GM12878 (cell line): ENCODE measurements around the gene PDXP.

ENCODE experiments used
- BCL3 ChIP-seq: IDR thresholded peaks from 2 replicates; pipeline ENCODE4 v1.6.1; 2011; ENCODE audit warnings: borderline replicate concordance, low read depth, mild to moderate bottlenecking, moderate library complexity, low read length; ENCODE audit not compliant: insufficient read depth, poor library complexity, severe bottlenecking
- CHD1 ChIP-seq: IDR thresholded peaks from 2 replicates; pipeline ENCODE4 v1.6.1; 2012; ENCODE audit warnings: low read depth, low read length, improper control_type of control experiment
- CTCF ChIP-seq, 3 experiments: IDR thresholded peaks in 2 of 3; conservative IDR thresholded peaks in 1 of 3; 2 replicates each; pipeline ENCODE4 v1.5.1; 2011; ENCODE audit warnings: low read depth in 3 of 3, low read length in 3 of 3, mild to moderate bottlenecking in 3 of 3, control low read depth in 2 of 3, moderate library complexity in 2 of 3, inconsistent platforms in 1 of 3, mixed read lengths in 1 of 3; ENCODE audit not compliant: control insufficient read depth in 2 of 3, insufficient read depth in 1 of 3; ENCODE audit errors: extremely low read depth in 1 of 3
- FOXM1 ChIP-seq: IDR thresholded peaks from 2 replicates; pipeline ENCODE4 v1.6.1; 2012; ENCODE audit warnings: low read depth, mild to moderate bottlenecking, inconsistent platforms, low read length, moderate library complexity
- HSF1 ChIP-seq: fragments of 150-350 bp; IDR thresholded peaks from 2 replicates; pipeline ENCODE4 v1.6.1; 2014; ENCODE audit warnings: mild to moderate bottlenecking, low read depth, low read length
- JUNB ChIP-seq: IDR thresholded peaks from 2 replicates; pipeline ENCODE4 v1.6.1; 2016; ENCODE audit warnings: antibody characterized with exemption, mild to moderate bottlenecking
- MTA2 ChIP-seq: fragments of 450-650 bp; IDR thresholded peaks from 2 replicates; pipeline ENCODE4 v1.6.1; 2016; ENCODE audit warnings: low read depth, mild to moderate bottlenecking, moderate library complexity
- MYC ChIP-seq: IDR thresholded peaks from 2 replicates; pipeline ENCODE4 v1.6.1; 2011; ENCODE audit warnings: mild to moderate bottlenecking, low read length, moderate library complexity, inconsistent platforms; ENCODE audit not compliant: insufficient read depth, insufficient replicate concordance, insufficient read length, severe bottlenecking
- NR2C2 ChIP-seq: IDR thresholded peaks from 2 replicates; pipeline ENCODE4 v1.6.1; 2011; ENCODE audit warnings: borderline replicate concordance, low read depth; ENCODE audit not compliant: control insufficient read depth, insufficient read length
- NRF1 ChIP-seq: conservative IDR thresholded peaks from 2 replicates; pipeline ENCODE4 v1.6.1; 2011; ENCODE audit warnings: mild to moderate bottlenecking, low read depth, low read length, improper control_type of control experiment
- PBX3 ChIP-seq: IDR thresholded peaks from 2 replicates; pipeline ENCODE4 v1.6.1; 2011; ENCODE audit warnings: mild to moderate bottlenecking, low read depth, low read length, moderate library complexity; ENCODE audit not compliant: insufficient replicate concordance
- POLR2AphosphoS5 ChIP-seq: IDR thresholded peaks from 2 replicates; pipeline ENCODE4 v1.6.1; 2011; ENCODE audit warnings: mild to moderate bottlenecking, low read length, inconsistent platforms
- ZNF592 ChIP-seq: fragments of 450-650 bp; IDR thresholded peaks from 2 replicates; pipeline ENCODE4 v1.6.1; 2017; ENCODE audit warnings: mild to moderate bottlenecking, moderate library complexity

GRCh38 chr22:37664249-37665101 lies 6.0 kb downstream of the PDXP start:
- no peak for TF ChIP-seq PBX3
- no peak for TF ChIP-seq MTA2
- no peak for TF ChIP-seq POLR2AphosphoS5
- no peak for TF ChIP-seq MYC
- no peak for TF ChIP-seq CTCF (IDR thresholded peaks at IDR 0.05 in 2 of 3, conservative IDR thresholded peaks at IDR 0.05 in 1 of 3; ENCODE audit: control insufficient read depth in 2 of 3, extremely low read depth in 1 of 3, insufficient read depth in 1 of 3, low read depth in 3 of 3, low read length in 3 of 3)
- no peak for TF ChIP-seq ZNF592
- no peak for TF ChIP-seq JUNB
- TF ChIP-seq FOXM1, result no peak
- no peak for TF ChIP-seq CHD1
- no peak for TF ChIP-seq NR2C2
- no peak for TF ChIP-seq HSF1
- no peak for TF ChIP-seq NRF1
- TF ChIP-seq BCL3, result no peak
